HL-60/S4 (cell line): ENCODE results near the gene TPRG1L.

ENCODE experiments used
- in situ Hi-C: fragments of 300-500 bp; cut with MboI; formaldehyde crosslinking; loops from 2 replicates; pipeline ENCODE4 v1.14.3; 2022; ENCODE audit warnings: low sequenced_read_pairs

Gene TPRG1L

GRCh38 chr1:3676581-3677470 lies 52.0 kb downstream of the TPRG1L start:
- in situ Hi-C loops: no loop called here

GRCh38 chr1:3677484-3677883 lies 52.7 kb downstream of the TPRG1L start:
- in situ Hi-C loops: no loop called here

GRCh38 chr1:3678361-3679097 lies 53.7 kb downstream of the TPRG1L start:
- in situ Hi-C loops: no loop called here

- in situ Hi-C loops: no loop called here
Measured at GRCh38 chr1:3679098-3679555, 54.3 kb downstream of the TPRG1L start.
